PC-3 (cell line): ENCODE results near the gene HOXC10. TPM values are rescaled to one million over a fixed set of nuclear protein-coding genes. Genes with fewer than 3 reads are reported as not detected.

Experiments
- ATAC-seq: fragments of 200-7000 bp; cut with Tn5 transposase; 2 replicates; pipeline ENCODE4 v1.9.1; 2020; ENCODE audit warnings: mild to moderate bottlenecking, moderate library complexity
- BruUV-seq: library from RNA; stranded (reverse); fragments of 400-500 nt; replicated peaks from 2 replicates; lab custom pipeline; 2021; lab: Mats Ljungman, UMichigan
- CTCF ChIA-PET: fragments of 300-600 bp; sonication (Branson Sonifier 250); formaldehyde crosslinking; loops from one replicate; lab custom pipeline; 2022; ENCODE audit warnings: antibody characterized with exemption; lab: Charles Lee
- POLR2A ChIA-PET: fragments of 300-600 bp; sonication (Branson Sonifier 250); formaldehyde crosslinking; loops from one replicate; lab custom pipeline; 2022; ENCODE audit warnings: antibody characterized with exemption; ENCODE audit not compliant: unreplicated experiment; lab: Charles Lee
- DNase-seq: peaks from one replicate; pipeline ENCODE4 v3.0.0-alpha.2; 2015
- H2AFZ ChIP-seq: fragments of 300-600 bp; sonication (generic); 2 replicates; pipeline ENCODE4 v1.6.0; 2016; ENCODE audit warnings: antibody characterized with exemption, low read length
- H3F3A ChIP-seq: fragments of 300-600 bp; sonication (generic); one replicate; pipeline ENCODE4 v1.6.0; 2017; ENCODE audit warnings: antibody characterized with exemption, low read length, control low read depth, mild to moderate bottlenecking; ENCODE audit not compliant: unreplicated experiment
- H3K27ac ChIP-seq: fragments of 300-600 bp; sonication (generic); 2 replicates; pipeline ENCODE4 v1.5.1; 2016; ENCODE audit warnings: mild to moderate bottlenecking, low read length
- H3K27me3 ChIP-seq: fragments of 300-600 bp; sonication (generic); 2 replicates; pipeline ENCODE4 v1.6.1; 2016; ENCODE audit warnings: low read length, mixed read lengths
- H3K36me3 ChIP-seq: fragments of 300-600 bp; sonication (generic); 2 replicates; pipeline ENCODE4 v1.6.1; 2016; ENCODE audit warnings: low read depth, mixed run types, low read length, mixed read lengths
- H3K4me1 ChIP-seq: fragments of 300-600 bp; sonication (generic); 2 replicates; pipeline ENCODE4 v1.5.1; 2016; ENCODE audit warnings: low read length; ENCODE audit not compliant: insufficient read depth
- H3K4me2 ChIP-seq: fragments of 300-600 bp; sonication (generic); 2 replicates; pipeline ENCODE4 v1.6.0; 2016; ENCODE audit warnings: low read length
- H3K4me3 ChIP-seq: fragments of 300-600 bp; sonication (generic); 2 replicates; pipeline ENCODE4 v1.5.1; 2016; ENCODE audit warnings: mild to moderate bottlenecking, low read length, mixed read lengths
- H3K79me2 ChIP-seq: fragments of 300-600 bp; sonication (generic); 2 replicates; pipeline ENCODE4 v1.6.1; 2017; ENCODE audit warnings: low read length, mixed read lengths
- H3K9ac ChIP-seq: fragments of 300-600 bp; sonication (generic); 2 replicates; pipeline ENCODE4 v1.6.0; 2016; ENCODE audit warnings: mild to moderate bottlenecking, low read length
- H3K9me2 ChIP-seq: fragments of 300-600 bp; sonication (generic); replicated peaks from 2 replicates; pipeline ENCODE4 v1.6.1; 2016; ENCODE audit warnings: mixed run types, low read length, mixed read lengths
- H3K9me3 ChIP-seq: fragments of 300-600 bp; sonication (generic); 2 replicates; pipeline ENCODE4 v1.6.1; 2016; ENCODE audit warnings: low read length, mixed read lengths
- H4K20me1 ChIP-seq: fragments of 300-600 bp; sonication (generic); 2 replicates; pipeline ENCODE4 v1.6.1; 2016; ENCODE audit warnings: low read length, mixed read lengths
- CTCF ChIP-seq: fragments of 300-600 bp; sonication (generic); conservative IDR thresholded peaks from 2 replicates; pipeline ENCODE4 v1.5.1; 2017; ENCODE audit warnings: antibody characterized with exemption, low read depth, mild to moderate bottlenecking, low read length
- EZH2 ChIP-seq: fragments of 300-600 bp; sonication (generic); IDR thresholded peaks from one replicate; pipeline ENCODE4 v1.6.1; 2017; ENCODE audit warnings: antibody characterized with exemption, mild to moderate bottlenecking, low read length; ENCODE audit not compliant: unreplicated experiment
- EZH2phosphoT487 ChIP-seq: fragments of 300-600 bp; sonication (generic); IDR thresholded peaks from 2 replicates; pipeline ENCODE4 v1.6.1; 2018; ENCODE audit warnings: mild to moderate bottlenecking, antibody characterized with exemption, low read length, borderline replicate concordance
- intact Hi-C: fragments of 100-400 bp; cut with micrococcal nuclease; formaldehyde crosslinking; loops from 2 replicates; pipeline ENCODE4 v1.9.0; 2023
- microRNA-seq: library from miRNA; unstranded; fragments of <30 nt; microRNA quantifications from one replicate; pipeline ENCODE4 v1.1.0, GENCODE V29; 2020; ENCODE audit not compliant: unreplicated experiment
- total RNA-seq: library from RNA; depleted of rRNA; stranded (reverse); fragments of >200 nt; gene quantifications from 2 replicates; pipeline ENCODE4 v1.2.3, GENCODE V29; 2014; rRNA removed

HOXC10 gene
- total RNA-seq, 1 experiment from 2014 or later = 0.69 TPM

GRCh38 chr12:54038871-54039414, 54.0 kb downstream of the HOXC10 start:
- intact Hi-C loops = no loop called here
- H3K9ac ChIP-seq = no peak overlapping the region
- TF ChIP-seq CTCF = no peak
- no peak for TF ChIP-seq EZH2phosphoT487
- no peak for TF ChIP-seq EZH2
- H3K9me2 ChIP-seq = no peaks in the 10 kb centered on the region
- ATAC-seq = peak; percentile 33
- no peaks in the 10 kb centered on the region for H3K36me3 ChIP-seq
- peak; percentile 56 for DNase-seq
- no peak overlapping the region for H2AFZ ChIP-seq
- ChIA-PET CTCF (interaction anchor here (0.5 kb wide), 1 partner anchor 16 kb away, joined by 13 read pairs; no protein-coding TSS in a partner anchor), POLR2A (no interaction called here)
- no peak overlapping the region for H3K4me3 ChIP-seq
- H3K4me2 ChIP-seq = no peak overlapping the region
- no peaks in the 10 kb centered on the region for H3K27me3 ChIP-seq
- H3K27ac ChIP-seq = no peak overlapping the region
- H3K4me1 ChIP-seq = peaks cover 11% of the 10 kb centered on the region
- no peaks in the 10 kb centered on the region for H3K9me3 ChIP-seq
- H4K20me1 ChIP-seq = no peaks in the 10 kb centered on the region
- BruUV-seq = no TSS peak
- no peaks in the 10 kb centered on the region for H3K79me2 ChIP-seq
- no peaks in the 10 kb centered on the region for H3F3A ChIP-seq

- Histone ChIP-seq H3K9me2 (no peaks in the 10 kb centered on the region), H2AFZ (no peak overlapping the region), H3K4me1 (peaks cover 11% of the 10 kb centered on the region), H3K9ac (no peak overlapping the region), H3F3A (no peaks in the 10 kb centered on the region), H3K27ac (no peak overlapping the region), H3K4me3 (no peak overlapping the region), H3K36me3 (no peaks in the 10 kb centered on the region), H3K27me3 (no peaks in the 10 kb centered on the region), H3K79me2 (no peaks in the 10 kb centered on the region), H3K4me2 (no peak overlapping the region), H3K9me3 (no peaks in the 10 kb centered on the region), H4K20me1 (no peaks in the 10 kb centered on the region)
- DNase-seq = no peak
- intact Hi-C loops = no loop called here
- ChIA-PET POLR2A (no interaction called here), CTCF (no interaction called here)
- no peak for TF ChIP-seq CTCF
- TF ChIP-seq EZH2phosphoT487 = no peak
- TF ChIP-seq EZH2 = no peak
- ATAC-seq = no peak
- BruUV-seq = no TSS peak
Observed at GRCh38 chr12:54039417-54040147, 54.6 kb downstream of the HOXC10 start.

Small RNA genes within 50 kb of the gene (microRNA-seq; reads per million reads assigned to microRNA genes)
- 112 reads per million, percentile 64 among the genes with 10 or more reads in this experiment for gene MIR196A2
- gene MIR615 = 172 reads per million, percentile 68 among the genes with 10 or more reads in this experiment

Other genes starting within 250 kb of the HOXC10 start
- gene CISTR, start 233.2 kb upstream of the HOXC10 start, total RNA-seq = not detected in 2 replicates
- 7.8 and 9.0 TPM in 2 replicates for gene HOXC13, start 46.3 kb upstream of the HOXC10 start, total RNA-seq
- 0.33 and 1.2 TPM in 2 replicates for gene HOXC12, start 30.2 kb upstream of the HOXC10 start, total RNA-seq
- 0.84 and 1.2 TPM in 2 replicates for gene HOXC11, start 12.0 kb upstream of the HOXC10 start, total RNA-seq
- gene HOTAIR, start 10.2 kb upstream of the HOXC10 start, total RNA-seq = 3.5 and 4.3 TPM in 2 replicates
- 1.5 and 1.8 TPM in 2 replicates for gene HOXC9, start 15.0 kb downstream of the HOXC10 start, total RNA-seq
- gene HOXC8, start 23.8 kb downstream of the HOXC10 start, total RNA-seq = 1.1 and 2.4 TPM in 2 replicates
- gene HOXC6, start 43.3 kb downstream of the HOXC10 start, total RNA-seq = 2.8 and 5.3 TPM in 2 replicates
- 0.26 and 0.29 TPM in 2 replicates for gene HOXC5, start 47.9 kb downstream of the HOXC10 start, total RNA-seq
- gene HOXC4, start 68.7 kb downstream of the HOXC10 start, total RNA-seq = 1.8 and 2.6 TPM in 2 replicates
- gene SMUG1, start 203.8 kb downstream of the HOXC10 start, total RNA-seq = 69.8 and 93.5 TPM in 2 replicates